HG03342 (cell line): ENCODE data around the gene RPN1.
"Not testable (repeated sequence)": the region's sequence is repeated elsewhere in the genome, so short reads cannot be mapped to it uniquely, and the experiment has no call there.

Source experiments
- ATAC-seq: cut with Tn5 transposase; IDR thresholded peaks from one replicate; pipeline ENCODE4 v1.9.1; 2021; ENCODE audit warnings: mild to moderate bottlenecking, moderate library complexity; ENCODE audit not compliant: unreplicated experiment

Gene RPN1

DNA sequence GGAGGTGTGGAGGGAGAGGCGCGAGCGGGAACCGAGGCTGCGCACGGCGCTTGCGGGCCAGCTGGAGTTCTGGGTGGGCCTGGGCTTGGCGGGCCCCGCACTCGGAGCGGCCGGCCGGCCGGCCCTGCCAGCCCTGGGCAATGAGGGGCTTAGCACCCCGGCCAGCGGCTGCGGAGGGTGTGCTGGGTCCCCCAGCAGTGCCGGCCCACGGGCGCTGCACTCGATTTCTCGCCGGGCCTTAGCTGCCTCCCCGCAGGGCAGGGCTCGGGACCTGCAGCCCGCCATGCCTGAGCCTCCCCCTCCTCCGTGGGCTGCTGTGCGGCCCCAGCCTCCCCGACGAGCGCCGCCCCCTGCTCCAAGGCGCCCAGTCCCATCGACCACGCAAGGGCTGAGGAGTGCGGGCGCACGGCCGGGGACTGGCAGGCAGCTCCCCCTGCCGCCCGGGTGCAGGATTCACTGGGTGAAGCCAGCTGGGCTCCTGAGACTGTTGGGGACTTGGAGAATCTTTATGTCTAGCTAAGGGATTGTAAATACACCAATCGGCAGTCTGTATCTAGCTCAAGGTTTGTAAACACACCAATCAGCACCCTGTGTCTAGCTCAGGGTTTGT lies 2.9 kb upstream of the RPN1 start:
- ATAC-seq, result not testable (repeated sequence)

DNA sequence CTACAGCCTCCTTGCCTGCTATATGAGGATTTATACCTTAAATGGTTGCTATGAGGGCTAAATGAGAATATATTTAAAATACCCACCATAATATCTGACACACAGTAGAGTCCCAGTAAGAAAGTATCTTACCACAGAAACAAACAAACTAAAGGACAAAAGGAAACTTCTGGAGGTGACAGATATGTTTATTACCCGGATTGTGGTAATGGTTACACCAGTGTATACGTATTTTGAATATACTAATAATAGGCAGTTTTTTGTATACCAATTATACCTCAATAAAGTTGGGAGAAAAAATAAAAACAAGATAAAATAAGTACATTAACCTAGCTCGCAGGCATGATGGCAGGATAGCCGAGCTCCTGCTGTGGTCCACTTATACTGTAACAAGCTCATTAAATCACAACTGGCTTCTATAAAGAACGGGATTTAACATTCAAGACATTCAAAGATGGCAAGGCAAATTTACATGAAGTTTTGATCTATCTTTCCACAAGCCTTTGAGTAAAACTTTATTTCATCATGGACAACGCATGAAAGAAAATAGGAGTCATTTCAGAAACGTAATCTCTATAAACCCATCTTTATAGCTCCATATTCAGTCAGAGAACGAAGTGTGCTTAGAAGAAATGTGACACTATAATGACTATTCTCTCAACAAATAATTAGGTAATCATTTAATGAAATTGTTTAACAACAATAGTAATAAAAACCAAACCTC lies 1.5 kb downstream of the RPN1 start:
- no peak for ATAC-seq

DNA sequence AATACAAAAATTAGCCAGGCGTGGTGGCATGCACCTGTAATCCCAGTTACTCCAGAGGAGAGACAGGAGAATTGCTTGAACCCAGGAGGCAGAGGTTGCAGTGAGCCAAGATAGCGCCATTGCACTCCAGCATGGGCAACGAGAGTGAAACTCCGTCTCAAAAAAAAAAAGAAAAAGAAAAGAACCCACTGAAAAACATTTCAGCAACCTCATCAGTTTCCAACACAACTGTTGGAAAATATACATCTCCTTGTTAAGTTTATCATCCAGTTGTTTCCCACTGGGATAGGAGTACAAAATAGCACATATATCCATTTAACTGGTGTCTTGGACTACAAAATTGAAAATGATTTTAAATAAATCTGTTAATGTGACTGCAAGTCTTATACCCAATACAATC lies 2.2 kb downstream of the RPN1 start:
- ATAC-seq, result no peak

DNA sequence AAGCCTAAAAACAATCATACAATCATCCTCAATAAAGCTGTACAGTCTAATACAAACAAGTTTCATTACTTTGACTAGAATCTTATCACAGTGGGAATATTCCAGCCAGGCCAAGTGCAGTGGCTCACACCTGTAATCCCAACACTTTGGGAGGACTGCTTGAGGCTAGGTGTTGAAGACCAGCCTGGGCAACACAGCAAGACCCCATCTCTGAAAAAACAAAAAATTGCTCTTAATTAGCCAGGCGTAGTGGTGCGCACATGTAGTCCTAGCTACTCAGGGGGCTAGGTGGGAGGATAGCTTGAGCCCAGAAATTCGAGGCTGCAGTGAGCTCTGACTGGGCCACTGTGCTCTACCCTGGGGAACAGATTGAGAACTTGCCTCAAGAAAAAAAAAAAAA lies 3.3 kb downstream of the RPN1 start:
- no peak for ATAC-seq

DNA sequence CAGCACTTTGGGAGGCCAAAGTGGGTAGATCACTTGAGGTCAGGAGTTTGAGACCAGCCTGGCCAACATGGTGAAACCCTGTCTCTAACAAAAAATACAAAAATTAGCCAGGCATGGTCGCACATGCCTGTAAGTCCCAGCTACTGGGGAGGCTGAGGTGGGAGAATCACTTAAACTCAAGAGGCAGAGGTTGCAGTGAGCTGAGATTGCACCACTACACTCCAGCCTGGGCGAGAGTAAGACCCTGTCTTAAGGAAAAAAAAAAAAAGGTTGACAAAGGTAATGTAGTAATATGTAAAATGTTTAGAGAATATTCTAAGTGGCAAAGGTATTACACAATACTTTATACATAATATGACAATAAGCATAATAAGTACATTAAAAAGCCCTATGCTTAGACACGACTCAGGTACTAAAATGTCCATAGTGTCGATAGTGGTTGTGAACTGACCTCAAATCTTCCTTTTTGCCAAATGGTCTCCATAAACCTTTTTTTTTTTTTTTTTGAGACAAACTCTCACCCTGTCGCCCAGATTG lies 16.5 kb downstream of the RPN1 start:
- no peak for ATAC-seq

DNA sequence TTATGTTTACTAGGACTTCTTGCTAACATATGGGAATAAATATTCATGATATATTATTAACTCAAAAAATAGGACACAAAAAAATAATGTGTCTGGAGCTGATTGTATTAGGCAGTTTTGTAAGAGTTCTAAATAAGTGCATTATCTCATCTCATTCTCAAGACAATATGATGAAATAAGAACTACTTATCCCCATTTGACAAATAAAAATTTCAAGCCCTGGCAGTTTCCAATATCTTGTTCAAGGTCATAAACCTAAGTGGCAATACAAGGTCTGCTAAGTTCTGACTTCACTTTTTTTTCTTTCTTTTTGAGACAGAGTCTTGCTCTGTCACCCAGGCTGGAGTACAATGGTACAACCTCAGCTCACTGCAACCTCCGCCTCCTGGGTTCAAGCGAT lies 18.3 kb downstream of the RPN1 start:
- ATAC-seq, result no peak

DNA sequence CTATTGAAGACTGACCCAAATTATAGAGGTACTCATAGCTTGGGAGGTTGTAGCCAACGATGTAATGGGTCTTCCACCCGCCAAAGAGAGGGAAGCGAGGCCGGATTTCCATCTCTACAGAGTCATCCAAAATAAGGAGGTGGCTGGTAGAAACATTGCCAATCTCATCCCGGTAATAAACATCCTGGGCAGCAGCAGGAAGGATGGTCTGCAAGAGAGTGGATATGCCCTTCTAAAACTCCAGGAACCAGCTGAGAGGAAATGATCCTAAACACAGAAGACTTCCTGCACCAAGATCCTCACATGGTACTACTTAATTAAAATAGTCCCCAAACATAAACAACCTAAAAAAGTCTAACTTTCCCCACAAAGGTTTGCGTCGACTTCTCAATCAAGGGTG lies 20.7 kb downstream of the RPN1 start:
- no peak for ATAC-seq

DNA sequence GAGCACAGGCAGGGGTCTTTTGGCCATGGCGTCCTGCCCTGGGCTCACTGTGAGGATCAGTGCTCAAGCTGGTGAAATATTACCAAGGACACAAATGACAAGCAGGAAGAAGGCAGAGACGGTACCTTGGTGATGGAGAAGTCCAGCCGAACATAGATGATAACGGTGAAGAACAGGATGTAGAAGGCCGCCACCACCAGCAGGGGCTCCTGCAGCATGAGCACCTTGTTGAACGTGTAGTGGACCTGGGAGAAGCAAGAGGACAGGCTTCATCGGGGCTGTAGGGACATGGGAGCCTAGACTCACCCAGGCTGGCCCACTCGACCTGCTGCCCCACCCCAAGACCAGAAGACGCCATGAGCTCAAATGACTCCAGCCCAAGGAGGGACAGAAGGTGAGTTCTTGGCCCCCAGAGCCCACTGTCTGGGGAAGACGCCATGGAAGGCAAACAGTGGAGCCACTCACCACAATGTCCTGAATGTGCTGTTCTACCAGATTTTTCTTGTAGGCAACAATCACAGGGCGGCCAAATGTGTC lies 25.1 kb downstream of the RPN1 start:
- ATAC-seq, result no peak

DNA sequence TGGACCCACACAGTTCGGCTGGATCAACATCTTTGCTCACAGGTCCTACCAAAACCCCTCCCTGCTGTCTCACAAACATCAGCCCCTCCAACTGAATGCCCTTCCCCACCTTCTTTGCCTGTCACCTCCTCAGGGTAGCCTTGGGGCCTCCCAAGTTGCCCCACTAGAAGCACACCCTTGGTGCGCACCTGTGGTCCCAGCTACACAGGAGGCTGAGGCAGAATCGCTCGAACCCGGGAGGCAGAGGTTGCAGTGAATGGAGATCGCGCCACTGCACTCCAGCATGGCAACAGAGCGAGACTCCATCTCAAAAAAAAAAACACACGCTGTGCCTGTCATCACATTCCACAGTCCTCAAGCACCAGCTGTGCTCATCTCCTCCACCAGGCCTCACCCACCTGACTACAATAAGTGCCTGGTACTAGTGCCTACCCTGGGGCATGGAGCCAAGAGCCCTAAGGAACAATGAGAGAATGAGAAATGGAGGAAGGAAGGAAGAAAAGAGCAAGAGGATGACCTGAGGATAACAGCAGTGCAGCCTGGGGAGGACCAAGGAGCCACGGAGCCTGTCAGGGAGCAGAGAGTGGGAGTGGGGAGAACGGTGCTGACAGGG lies 26.0 kb downstream of the RPN1 start:
- ATAC-seq, result no peak

DNA sequence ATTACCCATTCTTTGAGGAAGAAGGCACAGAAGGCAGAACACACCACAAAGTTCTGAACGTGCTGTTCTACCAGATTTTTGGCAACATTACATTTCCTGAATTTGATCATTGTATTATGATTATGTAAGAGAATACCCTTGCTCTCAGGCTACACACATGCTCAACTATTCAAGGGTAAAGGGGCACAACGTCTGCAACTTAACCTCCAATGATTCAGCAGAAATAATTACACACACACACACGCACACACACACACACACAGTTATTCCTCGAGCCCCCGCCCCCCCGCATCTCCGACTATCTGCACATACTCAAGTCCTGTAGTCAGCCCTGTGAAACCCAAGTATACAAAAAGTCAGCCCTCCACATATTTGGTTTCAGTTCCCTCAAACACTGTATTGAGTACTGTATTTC lies 26.8 kb downstream of the RPN1 start:
- ATAC-seq, result no peak

DNA sequence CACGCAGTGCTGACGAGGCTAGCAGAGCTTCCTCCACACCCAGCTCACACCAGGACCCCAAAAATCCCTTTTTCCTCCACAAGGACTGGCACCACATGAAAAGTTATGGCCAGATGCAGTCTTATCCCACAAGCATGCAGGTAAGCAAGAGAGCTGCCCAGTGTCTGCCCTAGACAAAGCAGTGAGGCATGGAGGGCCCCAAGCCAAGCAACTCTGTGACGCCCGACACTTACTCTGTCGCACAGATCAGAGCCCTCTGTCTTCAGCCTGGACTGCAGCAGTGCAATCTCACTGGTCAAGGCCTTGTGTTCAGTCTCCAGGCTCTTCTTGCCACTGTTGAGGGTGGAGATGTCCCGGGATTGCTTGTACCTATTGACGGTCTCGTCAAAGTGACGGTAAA lies 28.7 kb downstream of the RPN1 start:
- no peak for ATAC-seq

DNA sequence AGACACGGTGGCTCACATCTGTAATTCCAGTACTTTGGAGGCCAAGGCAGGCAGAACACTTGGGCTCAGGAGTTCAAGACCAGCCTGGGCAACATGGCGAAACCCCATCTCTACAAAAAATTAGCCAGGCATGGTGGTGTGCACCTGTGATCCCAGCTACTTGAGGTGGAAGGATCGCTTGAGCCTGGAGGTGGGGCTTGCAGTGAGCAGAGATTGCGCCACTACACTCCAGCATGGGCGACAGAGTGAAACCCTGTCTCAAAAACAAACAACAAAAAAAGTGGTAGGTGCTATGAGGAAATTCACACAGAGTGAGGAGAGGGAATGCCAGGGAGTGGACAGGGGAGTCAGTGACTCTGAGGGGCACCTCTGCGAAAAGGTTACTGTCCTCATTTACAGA lies 29.4 kb downstream of the RPN1 start:
- ATAC-seq, result no peak

DNA sequence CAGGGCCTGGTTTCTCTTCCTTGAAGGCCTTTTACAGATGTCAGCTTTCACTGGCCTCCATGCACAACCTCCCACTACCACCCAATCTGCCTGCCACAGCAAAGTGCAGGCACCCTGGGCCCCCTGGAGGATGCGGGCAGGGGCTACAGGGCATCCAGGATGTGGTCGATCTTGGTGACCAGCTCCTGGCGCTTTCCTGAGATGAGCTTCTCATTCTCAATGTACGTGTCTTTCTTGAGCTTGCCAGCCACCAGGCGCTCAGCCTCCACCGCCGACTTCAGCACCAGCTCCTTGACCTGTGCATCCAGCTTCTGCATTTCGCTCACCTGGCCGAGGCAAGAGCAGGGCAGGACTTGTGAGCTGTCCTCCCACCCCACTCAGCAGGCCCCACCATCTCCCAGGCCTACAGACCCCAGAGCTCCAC lies 30.3 kb downstream of the RPN1 start:
- ATAC-seq, result no peak

DNA sequence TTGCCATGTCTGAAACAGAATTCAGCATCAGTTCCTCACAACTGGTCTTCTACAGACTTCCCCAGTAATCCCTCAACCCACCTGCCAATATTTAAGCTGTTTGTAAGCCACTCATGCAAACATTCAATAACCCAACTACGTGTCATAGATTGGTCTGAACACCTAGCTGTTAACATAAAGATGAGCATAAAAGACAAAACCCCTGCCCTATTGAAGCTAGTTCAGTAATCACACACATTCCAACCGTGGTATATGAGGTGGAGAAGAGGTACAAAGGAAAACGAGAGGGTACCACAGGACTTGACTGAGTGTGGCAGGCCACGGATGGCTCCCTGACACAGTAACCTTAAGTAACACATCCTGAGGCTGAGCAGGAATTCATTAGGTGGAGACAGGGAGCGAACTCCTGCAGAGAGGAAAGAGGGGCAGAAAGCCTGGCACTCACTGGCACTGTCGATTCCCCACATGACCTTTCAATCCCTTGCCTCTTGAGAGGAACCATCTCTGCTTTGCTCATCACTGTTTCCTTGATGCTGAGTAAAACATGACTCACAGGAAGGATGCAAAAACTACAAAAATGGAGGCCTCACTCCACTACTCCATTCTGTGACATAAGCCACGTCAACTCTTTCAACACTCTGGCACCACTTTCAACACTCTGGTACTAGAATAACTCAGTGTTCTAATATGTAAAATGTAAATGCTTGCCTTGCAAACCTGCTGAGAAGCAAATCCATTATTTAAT lies 31.3 kb downstream of the RPN1 start:
- no peak for ATAC-seq

DNA sequence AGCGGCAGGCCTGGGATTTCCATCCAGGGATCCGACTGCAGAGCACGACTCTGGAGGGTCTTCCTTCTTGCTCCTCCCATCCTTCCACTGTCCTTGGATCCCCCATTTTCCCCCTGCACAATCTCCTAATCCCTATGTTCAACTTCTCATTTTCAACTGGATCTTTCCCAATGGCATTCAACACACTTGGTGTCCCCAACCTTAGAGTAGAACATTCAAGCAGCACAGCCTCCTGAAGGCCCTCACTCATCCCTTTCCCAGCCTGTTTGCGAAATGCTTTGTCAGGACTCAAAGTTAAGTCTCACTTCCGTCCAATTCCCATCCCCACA lies 32.3 kb downstream of the RPN1 start:
- ATAC-seq, result no peak

DNA sequence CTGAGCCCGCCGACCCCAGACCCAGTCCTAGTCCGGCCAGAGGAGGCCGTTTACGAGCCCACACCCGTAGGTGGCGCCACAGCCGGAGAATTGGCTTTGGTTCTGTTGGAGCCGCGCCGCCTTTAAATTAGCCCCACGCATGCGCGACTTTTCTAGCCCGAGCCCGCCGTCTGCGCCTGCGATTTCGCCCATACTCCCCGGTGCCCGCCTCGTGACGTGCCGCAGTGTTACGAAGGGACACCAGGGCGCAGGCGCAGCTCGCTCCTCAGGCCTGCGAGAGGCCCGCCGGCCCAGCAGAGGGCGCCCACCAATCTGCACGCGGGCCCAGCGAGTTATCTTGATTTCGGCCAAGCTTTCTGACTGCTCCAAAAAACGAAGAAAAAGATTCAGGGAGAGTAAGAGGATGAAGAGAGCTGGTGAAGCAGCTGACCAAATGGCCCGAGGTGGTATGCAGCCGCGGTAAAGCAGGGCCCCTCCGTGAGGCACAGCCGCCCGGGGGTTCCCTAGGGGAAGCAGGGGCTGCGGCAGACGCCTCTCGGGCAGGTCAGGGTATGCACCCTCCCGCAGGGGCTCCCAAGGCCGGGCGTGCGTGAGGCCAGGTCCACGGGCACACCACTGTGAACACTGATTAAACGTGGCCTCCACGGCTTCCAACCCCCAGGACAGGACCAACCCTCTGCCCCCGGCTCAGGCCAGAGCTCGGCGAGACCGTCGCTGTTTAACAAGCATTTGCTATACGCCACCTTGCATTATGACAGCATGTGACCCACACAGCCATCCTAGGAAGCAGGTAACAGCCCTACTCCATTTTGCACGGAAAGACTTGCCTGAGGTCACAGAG lies 32.8 kb downstream of the RPN1 start:
- ATAC-seq, result peak; percentile 84

DNA sequence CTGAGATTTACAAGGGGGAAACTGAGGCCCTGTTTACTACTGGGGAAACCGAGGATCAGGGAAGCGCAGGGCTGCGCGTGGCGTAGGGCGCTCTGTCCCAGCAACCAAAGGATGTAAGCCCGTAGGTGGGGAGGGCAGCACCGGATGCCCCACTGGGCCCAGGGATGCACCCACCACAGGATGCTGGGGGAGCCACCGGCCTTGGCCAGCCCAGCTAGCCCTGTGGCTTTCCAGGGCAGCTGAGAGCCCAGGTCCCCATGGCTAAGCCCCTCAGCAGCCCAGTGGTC lies 33.4 kb downstream of the RPN1 start:
- ATAC-seq, result peak; percentile 27

DNA sequence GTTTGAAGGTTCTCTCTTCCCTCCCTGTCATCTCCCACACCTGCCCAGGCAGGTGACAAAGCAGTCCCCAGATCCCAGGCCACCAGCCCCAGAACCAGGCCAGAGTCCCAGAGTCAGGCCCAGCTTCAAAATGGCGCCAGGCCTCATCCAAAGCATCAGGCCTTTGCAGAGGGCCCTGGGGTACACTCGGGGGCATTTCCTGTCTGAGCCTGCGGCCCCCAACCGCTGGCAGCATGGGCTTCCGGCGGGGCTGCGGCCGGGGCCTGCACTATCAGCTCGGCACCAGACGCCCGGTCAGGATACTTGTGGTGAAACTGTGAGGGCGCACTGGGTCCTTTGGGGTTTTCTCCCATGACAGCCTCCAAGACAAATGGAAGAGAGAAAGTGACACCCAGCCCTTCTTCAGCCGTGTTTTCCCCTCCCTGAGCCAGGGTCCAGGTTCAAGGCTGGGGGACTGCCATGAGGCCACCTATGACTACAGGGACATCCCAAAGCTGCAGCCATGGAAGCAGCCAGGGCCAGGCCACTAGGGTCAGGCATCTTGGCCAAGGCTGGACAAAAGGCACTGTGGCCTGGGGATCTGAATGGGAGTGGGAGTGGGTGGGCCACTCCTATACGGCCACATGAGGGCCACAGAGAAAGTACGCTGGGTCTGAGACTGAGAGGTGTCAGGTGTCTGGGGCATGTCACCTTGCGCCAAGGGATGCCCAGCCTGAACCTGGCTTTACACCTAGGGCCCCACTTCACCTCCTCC lies 33.9 kb downstream of the RPN1 start:
- ATAC-seq, result no peak

DNA sequence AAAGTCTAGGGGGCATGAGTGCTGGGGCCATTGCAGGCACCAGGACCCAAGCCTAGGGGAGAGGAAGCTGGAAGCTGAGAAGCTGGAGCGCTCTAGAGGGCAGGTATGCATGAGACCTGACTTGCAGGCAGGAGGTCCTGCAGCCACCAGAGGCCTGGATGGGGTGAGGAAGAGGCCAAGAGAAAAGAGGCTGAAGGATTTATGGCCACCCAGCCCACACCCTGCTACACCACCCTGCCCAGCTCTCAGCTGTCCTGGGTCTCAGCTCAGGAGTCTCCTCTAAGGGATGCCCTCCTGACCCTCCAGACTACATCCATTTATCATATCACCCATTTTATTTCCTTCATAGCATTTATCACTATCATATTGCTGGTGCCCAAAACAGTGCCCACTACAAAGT lies 36.5 kb downstream of the RPN1 start:
- ATAC-seq, result no peak
